HL-60 (cell line): ENCODE data around the gene PTPRN2.
"Not testable (repeated sequence)": the region's sequence is repeated elsewhere in the genome, so short reads cannot be mapped to it uniquely, and the experiment has no call there.

Experiments
- DNase-seq, 2 experiments: peaks; one replicate each; pipeline ENCODE4 v3.0.0-alpha.2; 2010 to 2020; ENCODE audit warnings: low read depth in 1 of 2, low spot score in 1 of 2
- H3K27ac ChIP-seq: fragments of 250-450 bp; sonication (Bioruptor Pico); replicated peaks from 2 replicates; pipeline ENCODE4 v1.5.1; 2020; ENCODE audit warnings: mild to moderate bottlenecking, moderate library complexity
- H3K27me3 ChIP-seq: fragments of 250-450 bp; sonication (Bioruptor Pico); 2 replicates; pipeline ENCODE4 v1.5.1; 2021; ENCODE audit warnings: mild to moderate bottlenecking, moderate library complexity; ENCODE audit not compliant: insufficient read depth, poor library complexity, severe bottlenecking
- H3K4me3 ChIP-seq: replicated peaks from 2 replicates; pipeline ENCODE4 v1.5.1; 2011; ENCODE audit warnings: mild to moderate bottlenecking, control low read depth, low read length; ENCODE audit not compliant: insufficient read depth
- GABPA ChIP-seq: IDR thresholded peaks from 2 replicates; pipeline ENCODE4 v1.6.1; 2012; ENCODE audit warnings: low read depth
- POLR2AphosphoS5 ChIP-seq: IDR thresholded peaks from 2 replicates; pipeline ENCODE4 v1.6.1; 2012; ENCODE audit warnings: low read depth
- REST ChIP-seq: IDR thresholded peaks from 2 replicates; pipeline ENCODE4 v1.6.1; 2012; ENCODE audit warnings: low read depth; ENCODE audit not compliant: insufficient replicate concordance
- SPI1 ChIP-seq: IDR thresholded peaks from 2 replicates; pipeline ENCODE4 v1.6.1; 2012; ENCODE audit warnings: low read depth, mild to moderate bottlenecking, borderline replicate concordance
- TF ChIP-seq, protein P1 (sequence below): IDR thresholded peaks from one replicate; pipeline ENCODE4 v1.5.1; 2011; ENCODE audit warnings: low read length, control low read depth, inconsistent platforms; ENCODE audit not compliant: insufficient read depth

PTPRN2 gene

DNA sequence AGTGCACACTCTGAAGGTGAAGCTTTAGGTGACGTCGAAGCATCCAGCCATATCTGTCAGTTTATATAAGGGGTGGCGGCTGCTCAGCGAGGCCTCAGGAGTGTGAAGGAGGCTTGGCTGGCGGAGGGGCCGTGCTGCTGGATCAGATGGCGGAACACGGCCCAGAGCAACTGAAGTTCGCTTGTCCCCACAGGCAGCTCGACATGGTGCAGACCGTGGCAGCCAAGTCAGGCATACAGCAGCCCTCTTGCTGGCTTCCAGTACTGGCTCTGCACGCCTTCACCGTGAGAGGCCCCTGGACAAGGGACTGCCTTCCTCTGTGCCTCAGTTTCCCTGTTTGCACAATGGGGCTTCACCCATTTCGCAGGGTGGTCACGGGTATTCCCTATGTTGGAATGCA, 807.3 kb downstream of the PTPRN2 start:
- H3K27me3 ChIP-seq, result no peaks in the 10 kb centered on the region
- no peak overlapping the region for H3K4me3 ChIP-seq
- no peak overlapping the region for H3K27ac ChIP-seq
- DNase-seq, result no peak
- TF ChIP-seq REST, result no peak
- TF ChIP-seq, protein P1, sequence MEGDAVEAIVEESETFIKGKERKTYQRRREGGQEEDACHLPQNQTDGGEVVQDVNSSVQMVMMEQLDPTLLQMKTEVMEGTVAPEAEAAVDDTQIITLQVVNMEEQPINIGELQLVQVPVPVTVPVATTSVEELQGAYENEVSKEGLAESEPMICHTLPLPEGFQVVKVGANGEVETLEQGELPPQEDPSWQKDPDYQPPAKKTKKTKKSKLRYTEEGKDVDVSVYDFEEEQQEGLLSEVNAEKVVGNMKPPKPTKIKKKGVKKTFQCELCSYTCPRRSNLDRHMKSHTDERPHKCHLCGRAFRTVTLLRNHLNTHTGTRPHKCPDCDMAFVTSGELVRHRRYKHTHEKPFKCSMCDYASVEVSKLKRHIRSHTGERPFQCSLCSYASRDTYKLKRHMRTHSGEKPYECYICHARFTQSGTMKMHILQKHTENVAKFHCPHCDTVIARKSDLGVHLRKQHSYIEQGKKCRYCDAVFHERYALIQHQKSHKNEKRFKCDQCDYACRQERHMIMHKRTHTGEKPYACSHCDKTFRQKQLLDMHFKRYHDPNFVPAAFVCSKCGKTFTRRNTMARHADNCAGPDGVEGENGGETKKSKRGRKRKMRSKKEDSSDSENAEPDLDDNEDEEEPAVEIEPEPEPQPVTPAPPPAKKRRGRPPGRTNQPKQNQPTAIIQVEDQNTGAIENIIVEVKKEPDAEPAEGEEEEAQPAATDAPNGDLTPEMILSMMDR, result no peak
- TF ChIP-seq POLR2AphosphoS5, result no peak
- no peak for TF ChIP-seq GABPA
- TF ChIP-seq SPI1, result no peak

DNA sequence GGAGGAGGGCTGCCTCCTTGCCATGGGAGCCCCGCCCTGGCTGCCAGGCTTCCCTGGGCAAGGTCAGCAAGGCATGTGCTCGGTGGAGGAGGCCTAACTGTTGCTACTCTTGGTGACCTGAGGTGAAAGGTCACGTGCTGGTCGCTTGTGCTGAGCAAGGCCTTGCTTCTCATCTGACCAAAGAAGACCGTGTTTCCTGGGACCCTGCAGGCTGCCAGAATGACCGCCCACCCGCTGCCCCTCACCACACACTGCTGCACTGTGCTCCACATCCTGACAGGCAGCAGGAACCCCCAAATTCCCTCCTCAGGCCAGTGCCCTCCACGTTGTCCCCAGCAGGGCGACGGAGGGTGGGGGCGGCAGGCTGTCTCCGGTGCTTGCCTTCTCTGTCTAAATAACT, 808.4 kb downstream of the PTPRN2 start:
- no peak for TF ChIP-seq POLR2AphosphoS5
- TF ChIP-seq, protein P1, result no peak
- no peak for TF ChIP-seq REST
- TF ChIP-seq GABPA, result no peak
- TF ChIP-seq SPI1, result no peak
- no peak overlapping the region for H3K4me3 ChIP-seq
- DNase-seq, result no peak
- no peaks in the 10 kb centered on the region for H3K27me3 ChIP-seq
- H3K27ac ChIP-seq, result no peak overlapping the region

DNA sequence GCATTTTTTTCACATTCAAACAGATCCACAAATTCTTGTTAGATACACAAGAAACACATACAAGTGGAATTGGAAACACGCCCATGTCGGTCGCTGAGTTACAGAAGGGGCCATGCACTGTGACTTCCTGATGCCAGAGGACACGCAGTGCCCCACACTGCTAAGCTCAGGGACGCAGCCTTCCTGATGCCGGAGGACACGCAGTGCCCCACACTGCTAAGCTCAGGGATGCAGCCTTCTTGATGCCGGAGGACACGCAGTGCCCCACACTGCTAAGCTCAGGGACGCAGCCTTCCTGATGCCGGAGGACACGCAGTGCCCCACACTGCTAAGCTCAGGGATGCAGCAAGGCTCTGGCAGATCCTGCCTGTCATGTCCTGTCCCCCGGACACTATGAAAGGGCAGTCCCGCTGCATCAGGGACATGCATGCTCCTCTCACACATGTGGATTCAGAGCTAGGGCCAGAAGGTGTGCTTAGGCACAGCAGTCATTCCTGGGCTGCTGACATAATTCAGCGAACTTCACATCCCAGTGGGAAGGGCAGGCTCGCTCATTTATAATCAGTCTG, 810.3 kb downstream of the PTPRN2 start:
- H3K27me3 ChIP-seq, H3K4me3 ChIP-seq, H3K27ac ChIP-seq, DNase-seq: not testable (repeated sequence)

GRCh38 chr7:157775560-157776332, 811.9 kb downstream of the PTPRN2 start:
- no peak for TF ChIP-seq REST
- TF ChIP-seq GABPA, result no peak
- TF ChIP-seq SPI1, result no peak
- TF ChIP-seq, protein P1, result no peak
- no peak for TF ChIP-seq POLR2AphosphoS5
- no peak overlapping the region for H3K4me3 ChIP-seq
- no peaks in the 10 kb centered on the region for H3K27me3 ChIP-seq
- H3K27ac ChIP-seq, result no peak overlapping the region
- DNase-seq, result no peak
